OCI-LY1 (cell line): ENCODE data around the gene ENTPD7.

Experiments used
- CTCF ChIP-seq: fragments of 200-600 bp; sonication (generic), shearing (Covaris generic); IDR thresholded peaks from 2 replicates; pipeline ENCODE4 v1.5.1; 2017; ENCODE audit warnings: mild to moderate bottlenecking, antibody characterized with exemption, low read length, moderate library complexity, mixed read lengths
- EZH2 ChIP-seq: fragments of 200-600 bp; sonication (generic), shearing (Covaris generic); IDR thresholded peaks from 2 replicates; pipeline ENCODE4 v1.8.0; 2017; ENCODE audit warnings: borderline replicate concordance, mixed run types, mild to moderate bottlenecking, antibody characterized with exemption, low read length, moderate library complexity, mixed read lengths

- TF ChIP-seq EZH2 (no peak), CTCF (no peak)
Measured at GRCh38 chr10:99678921-99679320, 19.6 kb downstream of the ENTPD7 start.
